ENCODE data around the gene KLF7.

DNA sequence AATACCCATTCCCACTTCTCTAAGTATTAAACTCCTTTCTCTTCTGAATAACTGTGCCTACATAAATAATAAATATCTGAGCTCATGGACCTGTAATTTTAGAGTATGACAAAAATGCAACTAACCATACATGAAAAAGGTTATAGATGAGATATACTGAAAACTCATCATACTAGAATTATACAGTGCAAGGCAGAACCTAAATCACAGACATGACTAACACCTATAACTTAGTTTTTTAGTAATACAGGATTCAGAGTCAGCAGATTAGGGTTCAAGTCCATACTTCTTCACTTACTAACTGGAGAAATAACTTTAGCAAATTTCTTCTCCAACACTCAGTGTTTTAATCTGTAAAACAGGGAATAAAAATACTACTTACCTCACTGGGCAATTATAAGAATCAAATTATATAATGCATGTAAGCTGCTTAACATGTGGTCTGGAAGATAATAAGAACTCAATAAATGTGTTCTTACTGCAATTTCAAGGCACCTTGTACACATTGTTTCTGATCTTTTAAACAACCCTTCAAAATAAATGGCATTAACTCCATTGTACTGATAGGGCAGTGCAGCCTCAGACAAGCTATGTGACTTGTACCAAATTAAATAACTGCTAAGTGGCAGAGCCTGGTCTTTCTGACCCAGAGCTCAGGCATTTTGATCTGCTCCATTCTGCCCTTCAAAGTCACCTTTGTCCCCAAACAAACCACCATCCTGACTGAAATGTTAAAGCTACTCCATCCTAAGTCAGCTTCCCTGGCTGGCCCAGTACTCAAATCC lies 39.6 kb upstream of the KLF7 start:
- no peak for TF ChIP-seq EZH2phosphoT487 (IDR thresholded peaks at IDR 0.05; ENCODE audit: low read depth, severe bottlenecking, unreplicated experiment)
- no peak for TF ChIP-seq EZH2 (IDR thresholded peaks at IDR 0.05; ENCODE audit: borderline replicate concordance)
- no peak for TF ChIP-seq CTCF (IDR thresholded peaks at IDR 0.05; ENCODE audit: poor library complexity)
